ENCODE data around the gene MPV17.

DNA sequence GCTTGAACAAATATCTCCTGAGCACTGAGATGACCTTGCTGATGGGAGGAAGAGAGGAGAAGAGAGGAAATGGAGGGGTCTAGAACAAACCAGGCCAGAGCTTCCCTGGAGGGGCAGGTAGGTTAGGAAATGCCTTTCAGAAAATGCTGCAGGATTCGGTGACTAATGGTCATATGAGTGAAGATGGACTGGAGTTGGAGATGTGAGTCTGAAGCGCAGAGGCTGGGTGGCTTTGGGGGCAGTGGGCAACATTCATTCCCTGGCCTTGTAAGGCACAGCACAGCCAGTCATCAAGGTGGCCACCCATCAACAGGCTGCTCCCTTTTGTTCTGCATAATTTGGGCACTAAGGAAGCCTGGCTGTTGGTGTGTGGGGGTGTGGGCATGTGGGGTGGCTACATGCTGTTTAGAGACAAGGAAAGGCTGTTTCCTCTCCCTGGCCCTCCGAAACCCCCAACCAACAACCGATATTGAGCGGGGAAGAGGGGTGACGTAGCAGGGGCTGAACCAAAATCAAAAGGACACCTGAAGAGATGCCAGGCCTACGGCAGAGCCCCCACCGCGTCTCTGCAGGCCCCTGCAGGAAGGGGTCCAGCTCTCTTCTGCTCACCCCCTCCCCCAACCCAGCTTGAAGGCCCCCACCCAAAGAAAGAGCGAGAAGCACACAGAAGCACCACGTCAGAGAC, 61.5 kb downstream of the MPV17 start:
- TF ChIP-seq POLR2A (IDR thresholded peaks at IDR 0.05) (no peak), POLR2AphosphoS5 (IDR thresholded peaks at IDR 0.05) (no peak)
- TF ChIP-seq, protein P1, sequence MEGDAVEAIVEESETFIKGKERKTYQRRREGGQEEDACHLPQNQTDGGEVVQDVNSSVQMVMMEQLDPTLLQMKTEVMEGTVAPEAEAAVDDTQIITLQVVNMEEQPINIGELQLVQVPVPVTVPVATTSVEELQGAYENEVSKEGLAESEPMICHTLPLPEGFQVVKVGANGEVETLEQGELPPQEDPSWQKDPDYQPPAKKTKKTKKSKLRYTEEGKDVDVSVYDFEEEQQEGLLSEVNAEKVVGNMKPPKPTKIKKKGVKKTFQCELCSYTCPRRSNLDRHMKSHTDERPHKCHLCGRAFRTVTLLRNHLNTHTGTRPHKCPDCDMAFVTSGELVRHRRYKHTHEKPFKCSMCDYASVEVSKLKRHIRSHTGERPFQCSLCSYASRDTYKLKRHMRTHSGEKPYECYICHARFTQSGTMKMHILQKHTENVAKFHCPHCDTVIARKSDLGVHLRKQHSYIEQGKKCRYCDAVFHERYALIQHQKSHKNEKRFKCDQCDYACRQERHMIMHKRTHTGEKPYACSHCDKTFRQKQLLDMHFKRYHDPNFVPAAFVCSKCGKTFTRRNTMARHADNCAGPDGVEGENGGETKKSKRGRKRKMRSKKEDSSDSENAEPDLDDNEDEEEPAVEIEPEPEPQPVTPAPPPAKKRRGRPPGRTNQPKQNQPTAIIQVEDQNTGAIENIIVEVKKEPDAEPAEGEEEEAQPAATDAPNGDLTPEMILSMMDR (IDR thresholded peaks at IDR 0.05) = no peak

Measured in suprapubic skin (tissue), 4 donors.